CD4-positive, alpha-beta T cell treated with Interleukin-17A for 1 hour (primary cell): ENCODE results near the gene HNRNPU.
"Not testable (repeated sequence)": the region's sequence is repeated elsewhere in the genome, so short reads cannot be mapped to it uniquely, and the experiment has no call there.

Experiments used
- DNase-seq: peaks from one replicate; pipeline ENCODE4 v3.0.0-alpha.2; 2020

Gene HNRNPU

GRCh38 chr1:244837597-244838258 is 26.6 kb downstream of the HNRNPU start:
- DNase-seq = peak; percentile 29

DNA sequence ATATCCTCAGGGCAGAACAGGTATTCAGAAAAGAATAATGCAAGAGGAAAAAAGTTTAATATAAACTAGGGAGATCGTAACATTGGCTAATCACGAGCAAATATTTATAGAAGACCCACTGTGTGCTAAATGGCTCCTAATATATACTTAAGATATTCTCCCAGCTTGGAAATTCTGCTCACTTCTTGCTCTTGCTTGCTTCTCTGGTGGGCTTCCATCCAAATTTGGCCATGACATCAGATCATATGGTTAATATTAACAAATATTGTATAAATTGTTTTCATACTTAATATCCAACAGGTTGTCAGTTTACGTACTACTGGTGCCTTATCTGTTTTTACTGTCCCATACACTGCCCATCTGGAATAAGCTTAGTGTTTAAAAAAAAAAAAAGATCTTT is 27.8 kb downstream of the HNRNPU start:
- DNase-seq = peak; percentile 11

GRCh38 chr1:244836135-244836521 is 28.2 kb downstream of the HNRNPU start:
- peak; percentile 22 for DNase-seq

DNA sequence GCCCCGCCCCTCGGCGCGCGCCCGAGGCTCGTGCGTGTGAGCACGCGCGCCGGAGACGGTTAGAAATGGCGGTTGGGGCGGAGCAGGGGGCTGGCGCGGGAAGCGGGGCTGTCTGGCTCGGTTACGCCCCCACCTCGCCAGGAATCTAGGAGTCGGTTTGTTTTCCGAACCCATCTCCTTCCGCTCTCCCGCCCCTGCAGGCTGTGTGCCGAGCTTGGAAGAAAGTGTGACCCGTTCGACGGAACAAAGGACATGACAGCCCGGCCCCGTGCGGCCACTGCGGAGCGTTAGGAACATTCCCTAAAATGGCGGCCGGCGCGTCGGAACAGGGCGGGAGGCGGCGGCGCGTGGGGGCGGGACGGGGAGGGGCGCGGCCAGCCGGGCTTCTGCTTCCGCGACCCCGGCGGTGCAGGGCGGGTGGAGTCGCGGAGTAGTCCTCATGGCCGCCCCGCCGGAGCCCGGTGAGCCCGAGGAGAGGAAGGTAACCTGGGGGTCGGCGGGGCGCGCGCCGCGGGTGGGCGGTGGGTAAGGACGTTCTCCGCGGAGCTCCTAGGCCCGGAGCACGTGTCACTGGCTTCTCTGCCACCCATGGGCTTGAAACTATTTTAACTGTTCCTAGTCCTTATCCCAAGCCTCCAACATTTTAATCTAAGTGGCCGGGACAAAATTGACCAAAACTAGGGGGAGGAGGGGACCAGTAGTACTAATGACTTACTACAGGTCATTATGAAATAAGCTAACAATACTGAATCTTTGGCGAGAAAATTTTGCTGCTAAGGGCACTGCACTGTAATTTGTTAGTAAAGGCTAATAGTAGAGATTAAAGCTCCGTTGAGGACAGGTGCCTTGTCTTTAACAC is 28.8 kb downstream of the HNRNPU start, which contains the start of gene COX20:
Gene COX20 (plus strand): TSS at position 383 of the 859 bp plus-strand sequence. CDS start 57 bp downstream, at position 440.
- DNase-seq = peak; percentile 90

GRCh38 chr1:244834543-244835275 is 29.6 kb downstream of the HNRNPU start:
- peak; percentile 94 for DNase-seq

DNA sequence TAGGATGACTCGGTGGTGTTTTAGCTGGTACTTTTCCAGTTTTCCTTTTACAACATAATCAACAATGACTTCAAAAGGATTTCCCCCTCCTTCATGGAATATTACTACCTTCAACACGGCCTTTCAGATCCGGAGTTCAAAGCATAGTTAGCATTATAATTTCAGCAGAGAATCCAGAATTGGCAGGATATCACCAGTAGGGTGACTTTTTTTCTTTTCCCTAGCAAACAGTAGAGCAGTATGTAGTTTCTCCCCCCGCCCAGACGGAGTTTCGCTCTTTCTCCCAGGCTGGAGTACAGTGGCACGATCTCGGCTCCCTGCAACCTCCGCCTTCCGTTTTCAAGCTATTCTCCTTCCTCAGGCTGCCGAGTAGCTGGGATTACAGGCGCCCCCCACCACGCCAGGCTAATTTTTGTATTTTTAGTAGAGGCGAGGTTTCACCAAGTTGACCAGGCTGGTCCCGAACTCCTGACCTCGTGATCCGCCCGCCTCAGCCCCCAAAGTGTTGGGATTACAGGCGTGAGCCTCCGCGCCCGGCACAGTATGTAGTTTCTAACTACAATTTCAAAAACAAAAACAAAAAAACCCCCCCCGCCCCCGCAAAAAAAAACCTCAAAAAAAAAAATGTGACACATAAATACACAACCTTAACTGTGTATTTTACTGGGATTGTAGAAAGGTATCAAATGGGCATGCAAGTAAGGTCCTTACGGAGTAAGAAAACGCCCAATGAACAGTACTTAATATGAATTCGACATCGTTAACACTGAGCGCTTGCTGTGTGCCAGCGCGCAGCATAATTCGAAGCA is 30.4 kb downstream of the HNRNPU start:
- DNase-seq = peak; percentile 70

- DNase-seq = not testable (repeated sequence)
Observed at GRCh38 chr1:244833260-244833659, 31.1 kb downstream of the HNRNPU start.

- DNase-seq = no peak
Observed at GRCh38 chr1:244830639-244831038, 33.7 kb downstream of the HNRNPU start.

DNA sequence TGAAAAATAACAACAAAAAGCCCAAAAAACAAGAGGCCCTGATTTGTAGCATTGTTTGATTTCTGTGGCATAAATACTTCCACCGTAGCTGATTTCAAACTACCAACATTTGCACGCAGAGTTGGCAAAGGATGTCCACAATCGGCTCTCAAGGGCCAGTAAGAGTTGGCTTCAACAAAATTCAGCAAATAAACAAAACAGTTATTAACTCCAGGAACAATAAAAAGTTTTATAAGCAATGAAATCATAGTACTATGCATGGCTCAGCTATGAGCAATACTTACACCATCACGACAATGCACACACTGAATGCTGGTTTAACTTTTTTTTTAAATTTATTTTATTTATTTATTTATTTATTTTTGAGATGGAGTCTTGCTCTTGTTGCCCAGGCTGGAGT is 37.6 kb downstream of the HNRNPU start:
- DNase-seq = no peak

DNA sequence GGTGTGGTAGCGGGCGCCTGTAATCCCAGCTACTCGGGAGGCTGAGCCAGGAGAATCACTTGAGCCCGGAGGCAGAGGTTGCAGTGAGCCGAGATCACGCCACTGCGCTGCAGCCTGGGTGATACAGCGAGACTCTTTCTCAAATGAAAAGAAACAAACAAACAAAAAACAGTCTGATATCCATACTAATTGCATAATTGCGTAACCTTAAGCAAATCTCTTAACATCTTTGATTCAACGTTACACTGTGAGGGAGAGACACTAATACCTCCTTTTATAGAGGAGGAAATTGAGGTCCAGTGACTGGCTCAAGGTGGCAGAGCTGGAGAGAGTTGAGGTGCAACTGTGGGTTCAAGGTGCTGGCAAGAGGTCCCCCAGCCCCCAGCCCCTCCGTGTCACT is 41.5 kb downstream of the HNRNPU start:
- DNase-seq = no peak

- DNase-seq = no peak
Observed at GRCh38 chr1:244821134-244821533, 43.2 kb downstream of the HNRNPU start.

- DNase-seq = no peak
Observed at GRCh38 chr1:244820131-244820530, 44.2 kb downstream of the HNRNPU start.

GRCh38 chr1:244817415-244817894 is 46.9 kb downstream of the HNRNPU start:
- DNase-seq = no peak

DNA sequence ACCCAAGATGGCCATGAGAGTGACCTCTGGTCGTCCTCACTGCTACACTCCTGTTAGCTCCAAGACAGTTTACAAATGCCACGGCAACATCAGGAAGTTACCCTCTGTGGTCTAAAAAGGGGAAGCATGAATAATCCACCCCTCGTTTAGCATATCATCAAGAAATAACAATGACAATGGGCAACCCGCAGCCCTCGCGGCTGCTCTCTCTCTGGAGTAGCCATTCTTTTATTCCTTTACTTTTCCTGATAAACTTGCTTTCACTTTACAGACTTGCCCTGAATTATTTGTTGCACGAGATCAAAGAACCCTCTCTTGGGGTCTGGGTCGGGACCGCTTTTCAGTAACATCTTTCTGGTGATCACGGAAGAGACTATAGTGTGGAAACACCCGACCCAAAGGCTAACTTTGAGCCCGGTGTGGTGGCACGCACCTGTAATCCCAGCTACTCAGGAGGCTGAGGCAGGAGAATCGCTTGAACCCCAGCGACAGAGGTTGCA is 48.7 kb downstream of the HNRNPU start:
- peak; percentile 14 for DNase-seq

DNA sequence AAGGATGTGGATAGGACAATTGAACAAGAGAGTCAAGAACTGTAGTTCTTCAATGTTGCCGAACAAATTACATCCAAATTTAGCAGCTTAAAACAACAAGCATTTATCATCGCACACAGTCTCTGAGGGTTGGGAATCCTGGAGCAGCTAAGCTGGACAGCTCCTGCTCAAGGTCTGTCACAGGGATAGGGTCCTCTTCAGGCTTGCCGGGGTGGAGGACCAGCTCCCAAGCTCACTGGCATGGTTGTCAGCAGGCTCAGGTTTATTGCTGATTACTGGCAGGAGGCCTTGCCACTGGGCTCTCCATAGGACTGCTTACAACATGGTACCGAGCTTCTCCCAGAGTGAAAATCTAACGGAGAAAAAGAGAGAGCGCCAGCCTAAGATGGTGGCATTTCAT is 51.0 kb downstream of the HNRNPU start:
- no peak for DNase-seq

GRCh38 chr1:244810221-244810620 is 54.1 kb downstream of the HNRNPU start:
- no peak for DNase-seq

DNA sequence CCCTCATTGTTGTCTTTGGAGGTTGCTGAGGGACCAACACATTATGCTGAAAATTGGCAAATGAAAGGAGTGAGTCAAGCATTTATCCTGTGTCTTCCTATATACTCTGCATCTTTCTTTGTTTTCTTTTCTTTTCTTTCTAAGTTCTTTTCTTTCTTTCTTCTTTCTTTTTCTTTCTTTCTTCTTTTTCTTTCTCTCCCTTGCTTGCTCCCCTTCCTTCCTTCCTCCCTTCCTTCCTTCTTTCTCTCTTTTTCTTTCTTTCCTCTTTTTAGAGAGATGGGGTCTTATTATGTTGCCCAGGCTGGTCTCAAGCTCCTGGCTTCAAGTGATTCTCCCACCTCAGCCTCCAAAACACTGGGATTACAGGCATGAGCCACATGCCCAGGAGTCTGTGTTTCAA is 57.2 kb downstream of the HNRNPU start:
- DNase-seq = no peak

DNA sequence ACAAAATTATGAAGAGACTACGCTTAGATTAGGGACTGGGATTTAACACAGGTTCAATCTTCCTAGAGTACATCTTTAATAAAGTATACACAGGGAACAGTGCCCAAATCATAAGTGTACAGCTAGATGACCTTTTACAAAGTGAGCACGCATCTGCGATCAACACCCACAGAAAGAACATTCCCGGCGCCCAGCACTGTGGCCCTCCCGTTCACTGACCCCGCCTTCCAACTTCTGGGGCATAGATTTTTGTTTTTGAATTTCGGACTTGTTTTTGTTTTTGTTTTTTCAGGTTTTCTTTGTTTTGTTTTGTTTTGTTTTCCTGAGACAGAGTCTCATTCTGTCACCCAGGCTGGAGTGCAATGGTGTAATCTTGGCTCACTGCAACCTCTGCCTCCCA is 59.5 kb downstream of the HNRNPU start:
- DNase-seq = no peak

- DNase-seq = no peak
Observed at GRCh38 chr1:244802556-244803239, 61.6 kb downstream of the HNRNPU start.

DNA sequence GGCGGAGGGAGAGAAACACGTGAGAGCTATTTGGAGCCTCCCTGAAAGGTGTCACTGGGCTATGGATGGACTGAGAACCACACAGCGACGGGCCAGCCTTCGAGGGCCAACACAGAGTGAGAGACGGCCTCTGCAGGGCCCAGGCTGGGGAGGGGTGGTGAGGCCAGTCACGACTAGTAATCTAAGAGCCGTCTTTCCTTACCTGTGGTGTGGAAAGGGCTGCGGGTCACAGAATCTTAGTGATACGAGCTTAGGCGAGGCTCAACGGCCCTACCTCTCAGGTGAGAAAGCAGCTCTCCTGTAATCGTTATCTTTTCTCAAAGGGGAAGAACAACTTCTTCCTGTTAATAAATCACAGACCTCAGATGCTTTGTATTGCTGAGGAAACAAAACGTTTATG is 62.3 kb downstream of the HNRNPU start:
- no peak for DNase-seq

DNA sequence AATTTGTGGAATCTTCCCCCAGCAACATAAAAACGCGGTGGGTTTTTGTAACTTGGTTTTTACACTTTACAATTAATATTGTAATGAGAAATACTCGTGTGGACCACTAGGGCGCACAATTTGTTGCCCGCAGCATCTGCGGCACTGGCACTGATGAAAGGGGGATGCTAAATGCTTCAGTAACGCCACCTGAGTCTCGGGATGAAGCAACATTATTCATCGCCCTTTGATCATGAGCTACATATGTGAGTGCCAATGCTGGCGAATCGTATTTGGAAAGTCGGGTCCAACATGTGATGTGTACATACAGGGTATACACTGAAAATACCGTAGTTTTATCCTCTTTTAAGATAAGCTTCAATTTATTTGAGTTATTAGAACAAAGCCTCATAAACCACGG is 63.1 kb downstream of the HNRNPU start:
- DNase-seq = peak; percentile 65

GRCh38 chr1:244800821-244801220 is 63.5 kb downstream of the HNRNPU start:
- DNase-seq = no peak
